NCI-H2196 treated with DMSO at 0.1 percent for 48 hours (cell line): ENCODE data around the gene EIF1AD.
A peak's percentile ranks its signal among the peaks of the same experiment; 100 is the strongest.
"Not testable (repeated sequence)": the region's sequence is repeated elsewhere in the genome, so short reads cannot be mapped to it uniquely, and the experiment has no call there.

Source experiments
- DNase-seq: peaks from one replicate; lab custom pipeline; 2025; ENCODE audit not compliant: unreplicated experiment; lab: John Stamatoyannopoulos, UW

The EIF1AD gene, protein sequence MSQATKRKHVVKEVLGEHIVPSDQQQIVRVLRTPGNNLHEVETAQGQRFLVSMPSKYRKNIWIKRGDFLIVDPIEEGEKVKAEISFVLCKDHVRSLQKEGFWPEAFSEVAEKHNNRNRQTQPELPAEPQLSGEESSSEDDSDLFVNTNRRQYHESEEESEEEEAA

DNA sequence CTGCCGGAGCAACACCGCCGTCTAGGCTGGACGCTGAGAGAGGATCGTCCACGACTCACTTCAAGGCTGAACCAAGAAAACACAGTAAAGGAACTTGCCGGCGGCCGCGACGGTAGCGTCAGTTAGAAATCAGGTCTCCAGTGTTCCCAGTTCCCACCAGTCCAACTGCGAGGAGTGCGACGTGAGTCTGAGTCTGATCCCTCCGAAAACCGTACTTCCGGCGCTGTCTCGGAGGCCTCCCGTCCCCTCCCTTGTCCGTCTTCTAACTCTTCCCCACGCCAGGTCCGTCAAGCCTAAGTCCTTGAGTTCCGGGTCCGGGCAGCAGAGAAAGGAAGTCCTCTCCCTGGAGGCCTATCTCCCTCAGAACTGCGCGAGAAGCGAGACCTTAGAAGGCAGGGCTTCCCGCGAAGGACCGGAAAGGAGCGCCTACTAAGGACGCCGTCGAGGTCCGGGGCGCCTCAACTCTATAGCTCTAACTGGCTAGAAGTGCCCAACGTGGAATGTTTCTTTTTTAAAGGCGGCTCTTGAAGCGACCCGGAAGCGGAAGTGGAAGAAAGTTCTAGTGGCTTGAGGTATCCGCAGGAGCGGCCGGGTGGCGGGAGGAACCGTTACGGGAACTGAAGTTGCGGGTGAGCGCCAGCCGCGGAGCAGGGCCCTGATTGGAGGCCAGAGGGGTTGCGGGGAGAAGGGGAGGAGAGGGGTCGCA is at the start of gene EIF1AD, which contains the start of gene BANF1:
TSS of gene EIF1AD (minus strand) at position 216 of the 706 bp plus-strand sequence. CDS start 1,768 bp downstream, outside the sequence.
TSS of gene BANF1 (plus strand) at position 562 of the 706 bp plus-strand sequence. CDS start 748 bp downstream, outside the sequence.
- DNase-seq = peak; percentile 99

DNA sequence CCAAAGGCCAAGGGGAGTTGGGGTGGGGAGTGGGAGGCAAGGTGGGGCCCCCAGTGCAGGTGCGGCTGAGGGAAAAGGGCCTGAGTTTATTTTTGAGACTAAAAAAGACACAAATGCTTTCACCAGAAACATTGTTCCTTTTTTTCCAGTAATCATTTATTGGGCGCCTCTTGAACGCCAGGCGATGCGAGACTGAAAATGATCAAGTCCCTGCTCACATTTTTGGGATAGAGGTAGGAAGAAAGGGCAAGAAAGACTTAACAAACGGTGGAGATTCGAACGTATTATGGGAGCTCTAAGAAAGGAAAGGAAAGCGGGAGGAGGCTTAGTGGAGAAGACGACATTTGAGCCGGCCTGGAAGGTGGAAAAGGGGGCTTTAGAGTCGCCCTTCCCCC is 49.4 kb upstream of the EIF1AD start:
- DNase-seq = no peak

GRCh38 chr11:66050581-66051231 is 48.7 kb upstream of the EIF1AD start:
- no peak for DNase-seq

- DNase-seq = no peak
Observed at GRCh38 chr11:66048547-66049323, 46.8 kb upstream of the EIF1AD start, which contains the start of gene GAL3ST3. Gene GAL3ST3 (minus strand): TSS chr11:66049161. CDS start chr11:66045415, 3,746 bp downstream.

DNA sequence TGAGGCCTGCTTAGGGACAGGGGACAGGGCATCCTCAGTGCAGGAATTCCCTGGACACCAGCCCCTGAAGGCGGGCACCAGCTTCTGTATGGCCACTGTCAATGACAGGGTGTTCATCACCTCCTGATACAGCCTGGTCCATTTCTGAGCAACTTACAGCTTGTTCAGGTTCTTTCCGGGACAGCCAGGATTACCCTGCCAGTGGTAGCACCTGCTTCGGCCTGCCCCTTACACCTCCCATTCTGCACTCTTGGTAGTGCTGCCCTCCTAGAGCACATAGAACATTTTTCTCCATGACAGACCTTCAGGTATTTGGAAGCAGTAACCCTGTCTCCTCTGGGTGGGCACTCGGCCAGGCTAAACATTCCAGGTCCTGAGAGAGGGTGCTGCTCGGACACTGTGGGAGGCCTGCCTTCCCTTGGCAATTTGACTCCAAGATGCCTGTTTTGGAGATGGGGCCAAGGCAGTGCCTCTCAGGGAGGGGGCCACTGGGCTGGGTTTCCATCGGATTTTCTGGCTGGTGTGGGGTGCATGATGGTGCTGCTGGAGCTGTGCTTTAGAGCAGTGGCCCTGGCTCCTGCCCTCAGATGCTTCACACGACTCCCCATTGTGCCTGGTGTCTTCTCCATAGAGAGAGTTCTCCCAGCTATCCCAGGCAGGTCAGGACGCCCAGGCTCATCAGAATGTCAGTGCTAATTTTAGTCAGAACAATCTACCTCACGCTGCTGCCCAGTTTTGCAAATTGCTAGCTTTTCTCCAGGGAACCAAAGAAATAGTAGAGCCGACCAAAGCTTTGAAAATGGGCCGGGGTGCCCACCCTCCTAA is 45.8 kb upstream of the EIF1AD start:
- DNase-seq = no peak

DNA sequence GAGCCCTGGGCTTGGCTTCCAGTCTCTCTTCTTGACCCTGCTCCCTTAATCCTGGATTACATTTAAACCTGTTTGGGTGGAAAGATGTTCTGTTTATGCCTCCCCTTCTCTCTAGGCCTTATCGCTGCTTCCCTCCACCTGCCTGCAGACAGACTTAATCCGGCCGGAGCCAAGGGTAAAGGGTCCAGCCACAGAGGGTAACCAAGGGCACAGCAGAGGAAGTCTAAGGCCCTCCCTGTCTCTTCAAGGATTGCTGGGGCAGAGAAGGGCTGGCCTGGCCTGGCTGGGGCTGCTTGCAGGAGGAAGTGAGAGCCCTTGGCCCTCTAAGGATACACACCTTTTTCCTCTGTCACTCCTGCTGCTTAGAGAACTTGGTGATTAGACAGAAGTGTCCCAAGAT is 44.9 kb upstream of the EIF1AD start:
- DNase-seq = no peak

GRCh38 chr11:66045177-66045639 is 43.3 kb upstream of the EIF1AD start:
- peak; percentile 71 for DNase-seq

GRCh38 chr11:66044757-66045156 is 42.8 kb upstream of the EIF1AD start:
- DNase-seq = no peak

- no peak for DNase-seq
Observed at GRCh38 chr11:66042996-66043906, 41.3 kb upstream of the EIF1AD start.

DNA sequence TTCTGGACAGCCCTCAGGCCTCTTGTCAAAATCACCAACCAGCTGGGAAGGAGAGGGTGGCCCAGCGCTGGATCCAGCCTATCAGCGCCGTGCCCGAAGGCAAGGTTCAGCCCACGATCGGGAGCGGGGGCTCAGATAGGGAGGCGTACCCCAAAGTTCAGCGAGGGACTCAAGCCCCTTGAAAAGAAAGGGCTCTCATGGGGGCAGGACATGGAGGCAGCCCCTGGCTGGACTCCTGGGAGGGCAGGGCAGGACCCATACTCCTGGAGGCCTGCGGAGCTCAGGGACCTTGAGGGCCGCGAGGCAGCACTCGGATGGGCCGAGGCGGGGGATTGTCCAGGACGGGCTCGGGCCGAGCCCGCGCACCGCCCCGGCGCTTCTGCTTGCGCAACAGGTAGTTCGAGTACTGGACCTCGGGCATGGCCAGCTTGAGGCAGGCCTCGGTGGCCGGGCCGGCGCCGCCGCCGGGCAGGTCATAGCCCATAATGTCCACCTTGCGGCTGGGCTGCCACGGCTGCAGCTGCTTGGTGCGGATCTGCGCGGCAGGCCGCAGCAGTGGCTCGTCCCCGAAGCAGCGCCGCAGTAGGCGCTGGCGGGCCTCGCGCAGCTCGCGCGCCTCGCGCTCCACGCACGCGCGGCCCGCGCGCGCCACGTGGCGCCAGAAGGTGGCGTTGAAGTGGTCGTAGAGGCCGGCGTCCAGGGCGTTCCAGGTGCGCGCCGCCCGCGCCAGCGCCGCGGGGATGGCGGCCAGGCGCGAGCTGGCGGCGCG is 40.5 kb upstream of the EIF1AD start:
- DNase-seq = no peak

DNA sequence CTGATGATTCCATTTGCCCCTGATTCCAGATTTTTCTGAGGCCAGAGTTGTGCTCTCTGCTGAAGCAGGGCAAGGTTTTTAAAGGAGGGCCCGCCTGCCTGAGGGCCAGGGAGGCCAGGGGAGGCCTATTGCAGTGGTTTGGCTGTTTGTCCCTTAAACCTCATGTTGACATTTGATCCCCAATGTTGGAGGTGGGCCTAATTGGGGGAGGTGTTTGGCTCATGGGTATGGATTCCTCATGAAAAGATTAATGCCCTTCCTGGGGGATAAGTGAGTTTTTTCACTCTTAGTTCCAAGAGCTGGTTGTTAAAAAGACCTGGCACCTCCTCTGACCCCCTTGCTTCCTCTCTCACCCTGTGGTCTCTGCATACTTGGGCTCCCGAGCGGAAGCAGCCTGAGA is 37.8 kb upstream of the EIF1AD start:
- DNase-seq = no peak

GRCh38 chr11:66037327-66037726 is 35.4 kb upstream of the EIF1AD start:
- DNase-seq = no peak

DNA sequence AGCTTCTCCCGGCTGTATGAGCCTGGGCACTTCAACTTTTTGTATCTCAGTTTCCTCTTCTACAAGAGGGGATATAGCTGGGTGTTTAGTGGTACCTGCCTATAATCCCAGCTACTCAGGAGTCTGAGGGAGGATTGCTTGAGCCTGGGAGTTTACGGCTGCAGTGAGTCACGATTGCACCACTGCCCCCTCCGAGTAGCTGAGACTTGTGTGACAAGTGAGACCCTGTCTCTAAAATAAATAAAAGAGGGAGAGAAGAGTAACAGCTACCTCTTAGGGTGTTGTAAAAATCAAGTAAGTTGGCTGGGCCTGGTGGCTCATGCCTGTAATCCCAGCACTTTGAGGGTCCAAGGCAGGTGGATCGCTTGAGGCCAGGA is 34.4 kb upstream of the EIF1AD start:
- no peak for DNase-seq

DNA sequence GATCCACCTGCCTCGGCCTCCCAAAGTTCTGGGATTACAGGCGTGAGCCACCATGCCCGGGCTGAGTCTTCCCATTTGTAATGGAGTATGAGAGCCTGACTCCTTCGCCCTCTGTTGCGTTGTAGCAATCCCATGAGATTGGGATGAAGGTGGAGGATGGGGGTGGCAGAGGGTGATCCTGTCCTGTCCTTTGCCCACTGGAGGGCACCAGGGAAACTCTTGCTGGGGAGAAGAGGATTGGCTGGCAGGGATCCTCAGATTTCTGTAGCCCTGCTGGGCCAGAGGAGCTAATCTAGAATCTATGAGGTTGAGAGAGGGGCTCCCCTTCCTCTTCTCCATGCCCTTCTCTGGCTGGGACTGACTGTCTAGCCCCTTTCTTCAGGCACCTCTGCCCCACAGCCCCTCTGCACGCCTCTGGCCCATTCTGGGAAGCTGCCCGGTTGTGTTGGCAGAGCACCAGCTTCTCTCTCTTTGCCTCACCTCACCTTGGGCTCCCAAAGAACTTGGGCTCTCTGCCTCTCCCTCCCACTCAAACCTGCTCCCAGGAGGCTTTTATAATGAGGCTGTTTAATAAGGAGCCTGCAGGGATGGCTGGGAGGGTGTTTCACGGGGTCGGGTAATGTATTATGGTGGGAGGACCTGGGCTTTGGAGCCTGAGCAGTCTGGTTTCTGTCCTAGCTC is 33.8 kb upstream of the EIF1AD start:
- no peak for DNase-seq

DNA sequence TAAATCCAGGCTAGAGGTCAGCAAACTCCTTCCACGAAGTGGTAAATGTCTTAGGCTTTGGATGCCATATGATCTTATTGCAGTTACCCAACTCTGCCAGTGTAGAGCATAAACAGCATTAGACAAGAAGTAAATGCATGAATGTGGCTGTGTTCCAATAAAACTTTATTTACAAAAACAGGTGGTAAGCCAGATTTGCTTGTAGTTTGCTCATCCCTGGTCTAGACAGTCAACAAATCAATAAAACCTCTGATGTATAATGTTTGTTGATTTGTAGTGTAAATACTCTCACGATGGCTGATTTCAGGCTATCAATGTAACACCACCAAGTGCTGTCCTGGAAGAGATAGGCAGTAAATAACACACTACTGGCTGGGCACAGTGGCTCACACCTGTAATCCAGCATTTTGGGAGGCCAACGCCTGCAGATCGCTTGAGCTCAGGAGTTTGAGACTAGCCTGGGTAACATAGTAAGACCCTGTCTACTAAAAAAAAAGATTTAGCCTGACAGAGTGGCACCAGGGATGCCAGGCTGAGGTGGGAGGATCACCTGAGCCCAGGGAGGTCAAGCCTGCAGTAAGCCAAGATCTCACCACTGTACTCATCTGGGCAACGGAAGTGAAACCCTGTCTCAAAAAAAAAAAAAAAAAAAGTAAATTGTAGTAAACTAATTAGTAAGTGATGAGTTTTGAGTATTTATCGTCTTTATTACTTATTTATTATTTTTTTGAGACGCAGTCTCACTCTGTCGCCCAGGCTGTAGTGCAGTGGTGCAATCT is 31.2 kb upstream of the EIF1AD start:
- DNase-seq = no peak

DNA sequence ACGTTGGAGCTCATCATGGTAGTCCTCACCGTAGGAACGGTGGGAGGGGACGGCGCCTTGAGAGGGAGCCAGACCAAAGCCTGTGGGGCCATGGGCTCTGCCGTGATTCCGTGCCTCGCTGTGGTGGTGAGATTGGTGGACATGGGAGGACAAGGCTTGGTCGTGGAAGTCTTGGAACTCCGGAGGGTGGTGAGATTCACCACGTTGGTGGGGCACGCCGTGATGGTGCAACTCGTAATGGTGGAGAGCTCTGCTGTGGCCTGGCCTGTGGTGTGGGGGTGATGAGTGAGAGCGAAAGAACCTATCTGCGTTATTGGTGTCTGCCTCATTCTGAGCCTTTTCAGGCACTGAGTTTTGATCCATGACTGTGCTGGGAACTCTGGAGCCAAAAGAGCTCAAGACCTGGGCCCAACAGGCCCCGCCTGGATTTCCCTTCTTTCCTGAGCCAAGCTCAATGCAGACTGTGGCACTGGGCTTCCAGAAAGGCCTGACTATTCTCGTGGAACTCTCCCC is 24.1 kb upstream of the EIF1AD start, which contains the start of gene CATSPER1:
TSS of gene CATSPER1 (minus strand) at position 463 of the 513 bp plus-strand sequence. CDS start at position 363, 100 bp downstream.
- DNase-seq = no peak

DNA sequence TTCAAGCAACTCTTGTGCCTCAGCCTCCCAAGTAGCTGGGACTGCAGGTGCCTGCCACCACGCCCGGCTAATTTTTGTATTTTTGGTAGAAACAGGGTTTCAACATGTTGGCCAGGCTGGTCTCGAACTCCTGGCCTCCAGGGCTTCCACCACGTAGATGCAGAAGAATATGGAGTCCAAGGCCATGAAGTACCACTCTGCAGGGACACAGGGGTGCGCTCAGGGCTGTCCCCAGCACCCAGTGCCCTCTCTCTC is 21.2 kb upstream of the EIF1AD start:
- not testable (repeated sequence) for DNase-seq
